ENCODE measurements around the gene CAPN3.

The CAPN3 gene

DNA sequence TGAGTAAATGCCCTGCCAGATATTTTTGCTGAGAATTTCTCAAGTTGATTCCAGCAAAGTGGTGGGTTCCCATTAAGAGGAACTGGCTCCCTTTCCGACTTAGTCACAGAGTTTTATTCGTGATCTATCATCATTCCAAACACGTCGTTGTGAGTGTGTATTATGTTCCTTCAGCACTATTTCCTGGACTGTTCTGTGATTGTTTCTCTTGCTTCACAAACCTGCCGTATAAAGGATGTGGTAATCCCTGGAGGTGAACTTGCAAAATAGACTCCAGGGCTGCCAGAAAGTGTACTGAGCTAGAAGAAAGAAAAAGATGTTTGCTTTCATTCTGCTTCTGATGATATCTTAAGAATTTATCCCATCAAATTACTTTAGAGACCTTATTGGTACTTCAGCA lies 14.5 kb upstream of the CAPN3 start:
- Mint-ChIP-seq H3K27ac (no peak overlapping the region), H3K36me3 (peaks cover 64% of the 10 kb centered on the region), H3K4me3 (no peak overlapping the region), H3K27me3 (no peaks in the 10 kb centered on the region), H3K4me1 (no peaks in the 10 kb centered on the region), H3K9me3 (no peaks in the 10 kb centered on the region)
- ATAC-seq, result no peak

DNA sequence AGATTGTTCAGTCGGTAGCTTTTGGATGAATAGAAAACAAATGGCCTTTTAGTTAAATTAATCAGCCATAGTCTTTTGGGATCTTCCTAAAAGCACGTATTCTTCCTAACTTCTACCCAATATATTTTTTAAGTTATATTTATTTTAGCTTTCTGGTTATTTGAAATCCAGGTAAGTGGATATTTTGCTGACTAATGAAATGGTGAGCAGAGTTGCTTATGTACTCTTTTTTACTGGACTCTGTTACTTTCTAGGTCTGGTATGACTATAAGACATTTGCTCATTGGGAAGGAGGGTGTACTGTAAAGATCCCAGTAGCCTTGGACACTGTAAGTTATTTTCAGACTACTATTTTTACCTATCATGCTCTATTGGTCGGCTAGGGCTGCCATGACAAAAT lies 13.8 kb upstream of the CAPN3 start:
- H3K27me3 Mint-ChIP-seq, result no peaks in the 10 kb centered on the region
- ATAC-seq, result no peak
- no peaks in the 10 kb centered on the region for H3K4me1 Mint-ChIP-seq
- no peaks in the 10 kb centered on the region for H3K9me3 Mint-ChIP-seq
- H3K27ac Mint-ChIP-seq, result no peak overlapping the region
- no peak overlapping the region for H3K4me3 Mint-ChIP-seq
- peaks cover 70% of the 10 kb centered on the region for H3K36me3 Mint-ChIP-seq

DNA sequence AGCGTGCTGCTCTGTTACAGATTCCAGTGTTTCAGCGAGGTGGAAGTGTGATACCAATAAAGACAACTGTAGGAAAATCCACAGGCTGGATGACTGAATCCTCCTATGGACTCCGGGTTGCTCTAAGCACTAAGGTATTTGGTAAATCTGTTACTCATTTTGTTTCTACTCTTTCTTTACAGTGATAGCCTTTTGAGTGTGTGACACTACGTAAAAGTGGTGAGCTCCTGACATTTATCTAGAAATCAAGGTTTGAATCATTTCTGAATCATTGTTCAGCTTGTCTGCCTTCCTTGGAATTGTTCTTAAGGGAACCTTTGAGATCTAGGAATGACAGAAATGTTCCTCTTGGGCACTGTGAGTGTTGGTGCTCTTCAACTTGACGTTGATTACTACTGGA lies 11.2 kb upstream of the CAPN3 start:
- H3K4me3 Mint-ChIP-seq, result no peak overlapping the region
- H3K27me3 Mint-ChIP-seq, result no peaks in the 10 kb centered on the region
- H3K4me1 Mint-ChIP-seq, result no peaks in the 10 kb centered on the region
- no peaks in the 10 kb centered on the region for H3K9me3 Mint-ChIP-seq
- peaks cover 87% of the 10 kb centered on the region for H3K36me3 Mint-ChIP-seq
- no peak overlapping the region for H3K27ac Mint-ChIP-seq
- ATAC-seq, result no peak

DNA sequence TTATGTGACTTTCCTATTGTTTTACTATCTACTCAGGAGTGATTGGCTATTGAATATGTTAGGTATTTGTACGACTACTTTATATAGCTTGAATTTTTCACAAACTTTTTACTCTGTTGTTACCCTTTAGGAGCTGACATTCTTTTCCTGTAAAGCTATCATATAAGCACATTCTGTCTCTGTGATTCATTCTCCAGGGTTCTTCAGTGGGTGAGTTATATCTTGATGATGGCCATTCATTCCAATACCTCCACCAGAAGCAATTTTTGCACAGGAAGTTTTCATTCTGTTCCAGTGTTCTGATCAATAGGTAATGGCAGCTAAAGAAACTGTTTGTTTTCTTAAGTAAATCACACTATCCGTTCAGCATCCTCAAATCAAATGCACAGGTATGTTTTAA lies 10.1 kb upstream of the CAPN3 start:
- Mint-ChIP-seq H3K27ac (no peak overlapping the region), H3K4me3 (no peak overlapping the region), H3K4me1 (no peaks in the 10 kb centered on the region), H3K9me3 (no peaks in the 10 kb centered on the region), H3K36me3 (peaks cover 82% of the 10 kb centered on the region), H3K27me3 (no peaks in the 10 kb centered on the region)
- ATAC-seq, result no peak

DNA sequence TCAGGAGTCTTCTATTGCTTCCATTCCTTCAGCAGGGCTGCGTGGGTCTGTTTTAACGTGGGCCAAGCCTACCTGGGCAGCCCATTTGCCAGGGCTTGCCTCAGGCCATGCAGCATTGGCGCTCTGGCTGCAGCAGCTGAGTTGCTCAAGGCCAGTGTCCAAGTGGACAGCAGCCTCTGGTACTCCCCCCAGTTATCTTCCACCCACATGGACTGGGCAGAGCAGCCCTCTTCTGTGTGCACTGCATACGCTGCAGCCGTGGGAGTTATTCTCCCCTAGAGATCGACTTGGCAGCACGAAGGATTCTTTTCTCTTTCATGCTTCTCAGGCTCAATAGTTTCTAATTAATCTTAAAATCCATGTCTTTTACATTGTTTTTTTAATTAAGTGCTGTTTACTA lies 6.9 kb upstream of the CAPN3 start:
- H3K27me3 Mint-ChIP-seq, result no peaks in the 10 kb centered on the region
- no peaks in the 10 kb centered on the region for H3K4me1 Mint-ChIP-seq
- H3K27ac Mint-ChIP-seq, result no peak overlapping the region
- no peak overlapping the region for H3K4me3 Mint-ChIP-seq
- peaks cover 56% of the 10 kb centered on the region for H3K36me3 Mint-ChIP-seq
- no peak for ATAC-seq
- H3K9me3 Mint-ChIP-seq, result no peaks in the 10 kb centered on the region

DNA sequence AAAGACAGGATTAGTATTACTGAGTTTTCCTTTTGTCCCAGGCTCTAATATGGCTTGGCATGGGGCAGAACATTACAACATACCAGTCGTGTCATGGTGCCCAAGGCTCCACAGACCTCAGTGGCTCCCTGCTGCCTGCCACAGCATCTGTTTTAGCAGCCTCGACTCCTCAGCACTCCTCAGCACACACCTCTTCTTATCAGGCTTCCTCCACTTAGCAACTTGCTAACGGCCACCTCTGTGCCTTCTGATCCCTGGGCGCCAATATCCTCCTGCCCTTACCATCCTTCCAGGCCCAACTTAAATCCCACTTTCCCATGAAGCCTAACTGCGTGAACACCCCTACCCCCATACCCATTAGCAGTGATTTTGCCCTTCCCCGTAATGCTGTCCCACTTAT lies 6.2 kb upstream of the CAPN3 start:
- H3K27me3 Mint-ChIP-seq, result no peaks in the 10 kb centered on the region
- no peaks in the 10 kb centered on the region for H3K4me1 Mint-ChIP-seq
- no peak overlapping the region for H3K27ac Mint-ChIP-seq
- H3K36me3 Mint-ChIP-seq, result peaks cover 51% of the 10 kb centered on the region
- no peaks in the 10 kb centered on the region for H3K9me3 Mint-ChIP-seq
- no peak for ATAC-seq
- H3K4me3 Mint-ChIP-seq, result no peak overlapping the region

DNA sequence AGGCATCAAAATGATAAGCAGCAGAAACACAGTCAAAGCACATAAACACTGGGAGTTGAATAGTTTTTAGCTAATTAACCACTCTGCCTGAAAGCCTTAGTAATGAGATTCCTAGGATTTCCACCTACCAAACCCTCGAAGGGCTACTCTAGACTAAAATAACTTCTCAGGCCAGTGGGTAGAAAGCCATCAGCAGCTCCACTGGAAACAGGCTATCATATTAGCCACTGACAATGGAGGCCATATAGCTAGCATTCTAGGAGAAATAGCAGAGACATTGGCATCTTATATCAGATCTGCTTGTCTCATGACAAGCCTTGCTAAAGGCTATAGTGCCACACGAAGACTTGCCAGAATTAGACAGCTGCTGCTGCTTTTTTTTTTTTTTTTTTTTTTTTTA lies 4.5 kb upstream of the CAPN3 start:
- Mint-ChIP-seq H3K27ac (no peak overlapping the region), H3K4me1 (no peaks in the 10 kb centered on the region), H3K27me3 (no peaks in the 10 kb centered on the region), H3K9me3 (no peaks in the 10 kb centered on the region), H3K4me3 (no peak overlapping the region), H3K36me3 (peaks cover 52% of the 10 kb centered on the region)
- ATAC-seq, result no peak

DNA sequence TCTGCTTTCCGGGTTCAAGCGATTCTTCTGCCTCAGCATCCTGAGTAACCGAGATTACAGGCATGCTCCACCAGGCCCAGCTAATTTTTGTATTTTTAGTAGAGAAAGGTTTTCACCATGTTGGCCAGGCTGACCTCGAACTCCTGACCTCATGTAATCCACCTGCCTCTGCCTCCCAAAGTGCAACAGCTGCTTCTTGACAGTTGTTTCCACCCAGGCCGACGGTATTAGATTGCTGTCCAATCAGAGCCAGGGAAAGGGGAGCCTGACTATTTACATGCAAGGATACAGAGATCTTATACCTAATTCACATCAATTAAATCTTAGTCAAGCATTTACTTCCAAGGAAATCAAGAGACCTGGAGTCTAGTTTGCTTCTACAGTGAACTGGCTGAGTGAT lies 4.0 kb upstream of the CAPN3 start:
- H3K9me3 Mint-ChIP-seq, result no peaks in the 10 kb centered on the region

DNA sequence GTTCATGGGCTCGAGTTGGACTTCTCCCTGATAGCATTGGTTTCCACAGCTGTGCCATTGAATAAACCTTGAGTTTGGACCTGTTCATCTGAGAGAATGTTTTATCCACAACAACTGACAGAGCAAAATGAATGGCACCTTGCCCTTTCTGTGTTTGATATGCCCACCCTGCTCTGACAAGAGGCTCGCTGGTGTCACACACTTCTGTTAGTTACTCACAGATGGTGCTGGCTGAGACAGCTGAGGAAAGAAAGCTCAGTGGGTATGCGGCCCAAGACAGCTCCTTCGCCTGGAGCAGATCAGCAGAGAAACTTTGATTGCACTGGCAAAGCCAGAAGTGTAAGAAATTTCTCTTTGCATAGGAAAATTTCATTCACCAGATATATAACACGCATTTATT lies 2.5 kb upstream of the CAPN3 start:
- ATAC-seq, result no peak
- H3K9me3 Mint-ChIP-seq, result no peaks in the 10 kb centered on the region
- H3K27ac Mint-ChIP-seq, result no peak overlapping the region
- H3K4me1 Mint-ChIP-seq, result no peaks in the 10 kb centered on the region
- H3K4me3 Mint-ChIP-seq, result no peak overlapping the region
- peaks cover 44% of the 10 kb centered on the region for H3K36me3 Mint-ChIP-seq
- no peaks in the 10 kb centered on the region for H3K27me3 Mint-ChIP-seq

More for the DNA sequence above, 4.0 kb upstream of the CAPN3 start:
- H3K27me3 Mint-ChIP-seq, result no peaks in the 10 kb centered on the region
- H3K4me3 Mint-ChIP-seq, result no peak overlapping the region
- no peaks in the 10 kb centered on the region for H3K4me1 Mint-ChIP-seq
- H3K36me3 Mint-ChIP-seq, result peaks cover 53% of the 10 kb centered on the region
- no peak overlapping the region for H3K27ac Mint-ChIP-seq
- ATAC-seq, result no peak

DNA sequence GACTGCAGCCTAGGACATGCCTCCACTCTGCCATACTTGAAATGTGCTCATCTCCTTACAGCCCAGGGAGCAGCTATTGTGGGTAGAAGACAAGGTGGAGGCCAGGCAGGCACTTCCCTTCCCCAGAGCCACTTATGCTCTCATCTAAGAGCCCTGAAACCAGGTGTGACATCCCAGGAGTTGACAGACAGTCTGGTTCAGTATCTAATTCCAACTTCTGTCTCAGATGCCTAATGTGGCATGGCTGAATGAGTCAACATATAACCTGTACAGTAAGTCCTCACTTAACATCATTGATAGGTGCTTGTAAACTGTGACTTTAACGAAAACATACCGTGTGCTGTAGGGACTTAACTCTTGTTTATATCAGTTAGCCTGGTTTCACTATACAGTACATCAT lies 1.2 kb upstream of the CAPN3 start:
- peaks cover 40% of the 10 kb centered on the region for H3K36me3 Mint-ChIP-seq
- no peak overlapping the region for H3K4me3 Mint-ChIP-seq
- no peak for ATAC-seq
- no peak overlapping the region for H3K27ac Mint-ChIP-seq
- H3K4me1 Mint-ChIP-seq, result no peaks in the 10 kb centered on the region
- no peaks in the 10 kb centered on the region for H3K27me3 Mint-ChIP-seq
- no peaks in the 10 kb centered on the region for H3K9me3 Mint-ChIP-seq

DNA sequence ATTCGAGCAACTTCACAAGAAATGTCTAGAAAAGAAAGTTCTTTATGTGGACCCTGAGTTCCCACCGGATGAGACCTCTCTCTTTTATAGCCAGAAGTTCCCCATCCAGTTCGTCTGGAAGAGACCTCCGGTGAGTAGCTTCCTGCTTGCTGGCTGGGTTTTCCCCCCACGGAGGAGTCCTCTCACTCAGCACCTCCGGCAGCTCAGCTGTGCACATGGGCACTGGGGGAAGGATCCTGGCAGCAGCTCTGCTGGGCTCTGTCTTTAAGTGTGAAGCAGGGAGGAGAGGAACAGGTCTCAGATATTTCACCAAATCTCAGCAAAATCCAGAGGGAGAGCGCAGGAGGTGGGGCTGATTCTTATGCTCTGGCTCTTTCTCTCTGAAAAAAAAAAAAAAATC lies 684 bp downstream of the CAPN3 start:
- Mint-ChIP-seq H3K36me3 (peaks cover 31% of the 10 kb centered on the region), H3K27me3 (no peaks in the 10 kb centered on the region), H3K9me3 (no peaks in the 10 kb centered on the region), H3K4me1 (no peaks in the 10 kb centered on the region), H3K4me3 (no peak overlapping the region), H3K27ac (no peak overlapping the region)
- ATAC-seq, result no peak

DNA sequence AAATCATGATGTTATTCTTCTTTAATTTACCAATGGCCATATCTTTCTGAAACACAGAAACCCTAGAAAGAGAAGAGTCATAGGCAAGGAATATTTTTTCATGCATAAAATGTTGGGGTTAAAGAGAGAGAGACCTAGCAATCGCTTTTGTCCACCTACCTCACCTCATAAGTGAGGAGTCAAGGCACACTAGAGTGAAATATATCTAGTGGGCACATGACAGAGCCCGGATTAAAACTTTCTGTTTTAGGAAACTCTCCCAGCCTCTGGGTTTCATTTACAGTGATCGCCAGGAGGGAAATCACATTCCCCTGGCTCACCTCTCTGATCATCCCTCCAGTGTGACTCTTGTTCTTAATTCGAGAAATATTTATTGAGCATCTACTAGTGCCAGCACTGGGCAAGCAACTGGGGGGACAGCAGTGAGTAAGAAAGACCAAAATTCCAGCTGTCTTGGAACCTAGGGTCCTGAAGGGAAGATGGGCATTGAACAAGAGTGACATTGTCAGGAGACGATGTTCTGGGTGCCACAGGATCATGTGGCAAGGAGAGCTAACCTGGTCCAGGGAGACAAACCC lies 1.3 kb downstream of the CAPN3 start:
- Mint-ChIP-seq H3K36me3 (peaks cover 37% of the 10 kb centered on the region), H3K4me1 (no peaks in the 10 kb centered on the region), H3K9me3 (no peaks in the 10 kb centered on the region), H3K27me3 (no peaks in the 10 kb centered on the region), H3K4me3 (no peak overlapping the region), H3K27ac (no peak overlapping the region)
- ATAC-seq, result no peak

DNA sequence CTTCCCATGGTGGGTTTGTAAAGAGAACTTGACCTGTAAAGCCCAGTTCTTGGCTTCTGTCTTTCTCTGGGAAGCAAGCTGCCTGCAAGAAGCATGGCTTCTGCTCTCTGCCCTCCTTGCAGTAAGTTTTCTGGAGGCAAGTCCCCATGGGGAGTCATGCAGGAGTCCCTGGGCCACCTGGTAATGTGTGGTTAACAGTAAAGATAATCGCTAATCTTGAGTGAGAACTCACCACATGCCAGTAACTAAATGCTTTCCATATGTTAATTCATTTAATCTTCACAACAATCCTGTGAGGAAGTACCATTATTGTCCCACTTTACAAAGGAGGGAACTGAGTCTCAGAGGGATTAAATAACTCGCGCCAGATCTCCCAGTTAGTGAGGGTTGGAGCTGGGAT lies 4.2 kb downstream of the CAPN3 start:
- Mint-ChIP-seq H3K4me1 (no peaks in the 10 kb centered on the region), H3K27me3 (no peaks in the 10 kb centered on the region), H3K27ac (no peak overlapping the region), H3K36me3 (peaks cover 39% of the 10 kb centered on the region), H3K4me3 (no peak overlapping the region), H3K9me3 (no peaks in the 10 kb centered on the region)
- ATAC-seq, result no peak

DNA sequence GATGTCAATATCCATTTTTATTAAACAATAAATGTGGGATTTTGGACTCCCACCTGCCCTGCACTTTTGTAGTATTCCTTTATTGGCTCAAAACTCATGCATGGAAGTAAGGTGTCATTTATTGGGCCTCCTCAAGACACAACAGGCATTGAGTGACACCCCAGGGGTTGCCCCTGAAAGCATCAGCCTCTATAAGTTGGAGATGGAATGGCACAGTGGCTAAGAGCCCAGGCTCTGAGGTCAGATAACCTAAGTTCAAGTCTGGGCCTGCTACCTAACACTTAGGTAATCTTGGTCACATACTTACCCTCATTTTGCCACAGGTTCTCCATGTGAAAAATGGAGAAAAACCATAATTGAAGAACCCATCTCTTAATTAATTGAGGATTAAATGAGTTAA lies 4.6 kb downstream of the CAPN3 start:
- peaks cover 38% of the 10 kb centered on the region for H3K36me3 Mint-ChIP-seq
- H3K27me3 Mint-ChIP-seq, result no peaks in the 10 kb centered on the region
- H3K4me1 Mint-ChIP-seq, result no peaks in the 10 kb centered on the region
- no peaks in the 10 kb centered on the region for H3K9me3 Mint-ChIP-seq
- ATAC-seq, result no peak
- no peak overlapping the region for H3K4me3 Mint-ChIP-seq
- no peak overlapping the region for H3K27ac Mint-ChIP-seq

DNA sequence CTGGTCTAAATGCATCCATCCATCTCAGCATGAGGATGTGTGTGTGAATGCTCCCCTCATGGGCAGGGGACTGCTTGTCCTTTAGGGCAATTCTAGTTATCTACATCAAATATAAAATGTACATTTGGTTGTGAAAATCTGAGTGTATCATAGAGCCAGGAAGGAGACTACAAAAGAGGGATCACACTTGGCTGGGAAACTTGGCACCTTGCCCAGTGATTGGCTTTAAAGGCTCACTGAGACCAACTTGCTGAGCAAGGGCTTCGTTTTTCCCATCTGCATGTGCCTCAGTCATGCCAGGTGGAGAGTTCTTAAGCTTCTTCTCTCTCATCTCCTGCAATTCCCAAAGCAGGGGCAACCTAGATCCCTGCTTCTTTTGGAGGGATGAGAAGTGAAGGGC lies 5.2 kb downstream of the CAPN3 start:
- Mint-ChIP-seq H3K27ac (no peak overlapping the region), H3K36me3 (peaks cover 38% of the 10 kb centered on the region), H3K27me3 (no peaks in the 10 kb centered on the region), H3K4me3 (no peak overlapping the region), H3K9me3 (no peaks in the 10 kb centered on the region), H3K4me1 (no peaks in the 10 kb centered on the region)
- no peak for ATAC-seq

DNA sequence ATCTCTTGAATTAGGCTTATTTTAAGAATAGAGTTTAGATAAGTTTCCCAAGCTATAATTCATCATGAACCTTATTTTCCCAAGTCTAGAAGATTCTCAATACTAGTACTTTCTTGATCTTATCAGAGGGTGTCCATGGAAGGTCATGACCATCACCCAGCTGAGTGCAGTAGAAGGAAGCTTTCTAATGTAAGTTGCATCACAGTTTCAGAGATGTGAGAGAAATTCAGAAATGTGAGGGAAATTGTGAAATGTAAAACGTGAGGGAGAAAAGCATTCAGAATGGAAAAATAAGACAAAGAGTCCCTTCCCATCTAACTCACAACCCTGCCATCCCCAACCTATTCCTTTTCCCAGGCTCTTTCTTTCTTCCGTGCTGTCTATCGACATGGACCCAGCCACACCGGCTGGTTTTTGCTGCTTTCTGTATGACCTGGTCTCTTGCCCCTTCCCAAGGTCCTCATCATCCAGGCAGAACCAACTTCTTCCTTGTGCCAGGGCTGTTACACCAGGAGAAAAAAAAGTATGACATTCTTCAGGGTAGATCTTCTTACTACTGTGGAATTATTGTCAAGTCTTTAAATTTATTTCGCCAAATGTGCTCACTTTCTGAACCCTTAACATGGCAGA lies 6.7 kb downstream of the CAPN3 start:
- H3K27ac Mint-ChIP-seq, result no peak overlapping the region
- H3K4me1 Mint-ChIP-seq, result no peaks in the 10 kb centered on the region

DNA sequence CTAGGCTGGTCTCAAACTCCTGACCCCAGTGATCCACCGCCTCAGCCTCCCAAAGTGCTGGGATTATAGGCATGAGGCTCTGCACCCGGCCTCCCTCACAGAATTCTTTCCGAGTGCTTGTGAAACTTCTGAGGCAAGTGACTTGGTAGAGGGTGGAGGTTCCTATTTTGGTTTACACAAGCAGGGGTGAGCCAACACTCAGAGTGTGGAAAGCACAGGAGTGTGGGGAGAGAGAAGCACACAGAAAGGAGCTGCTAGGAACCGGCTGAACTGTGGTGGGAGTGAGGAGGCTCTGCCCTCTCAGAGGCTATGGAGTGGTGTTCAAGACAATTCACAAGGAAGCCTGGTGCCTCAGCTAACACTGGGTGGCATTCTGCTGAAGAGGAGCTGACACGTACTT lies 7.7 kb downstream of the CAPN3 start:
- no peak overlapping the region for H3K27ac Mint-ChIP-seq
- no peaks in the 10 kb centered on the region for H3K27me3 Mint-ChIP-seq
- H3K4me1 Mint-ChIP-seq, result no peaks in the 10 kb centered on the region
- H3K9me3 Mint-ChIP-seq, result no peaks in the 10 kb centered on the region
- peaks cover 36% of the 10 kb centered on the region for H3K36me3 Mint-ChIP-seq
- no peak overlapping the region for H3K4me3 Mint-ChIP-seq
- no peak for ATAC-seq

More for the DNA sequence above, 6.7 kb downstream of the CAPN3 start:
- Mint-ChIP-seq H3K27me3 (no peaks in the 10 kb centered on the region), H3K4me3 (no peak overlapping the region), H3K9me3 (no peaks in the 10 kb centered on the region), H3K36me3 (peaks cover 35% of the 10 kb centered on the region)
- no peak for ATAC-seq

Measured in stimulated activated memory B cell treated with anti-CD40 and anti-IgM and Interleukin-4, amounts not matched to agents 10 μg/mL and 1 μg/mL and 100 μg/mL, for 72 hours (primary cell).